HK-2 (cell line): ENCODE results near the gene GIMAP8.
"Not testable (repeated sequence)": the region's sequence is repeated elsewhere in the genome, so short reads cannot be mapped to it uniquely, and the experiment has no call there.

Source experiments
- DNase-seq: peaks from one replicate; pipeline ENCODE4 v3.0.0-alpha.2; 2018; ENCODE audit not compliant: unreplicated experiment

The GIMAP8 gene

DNA sequence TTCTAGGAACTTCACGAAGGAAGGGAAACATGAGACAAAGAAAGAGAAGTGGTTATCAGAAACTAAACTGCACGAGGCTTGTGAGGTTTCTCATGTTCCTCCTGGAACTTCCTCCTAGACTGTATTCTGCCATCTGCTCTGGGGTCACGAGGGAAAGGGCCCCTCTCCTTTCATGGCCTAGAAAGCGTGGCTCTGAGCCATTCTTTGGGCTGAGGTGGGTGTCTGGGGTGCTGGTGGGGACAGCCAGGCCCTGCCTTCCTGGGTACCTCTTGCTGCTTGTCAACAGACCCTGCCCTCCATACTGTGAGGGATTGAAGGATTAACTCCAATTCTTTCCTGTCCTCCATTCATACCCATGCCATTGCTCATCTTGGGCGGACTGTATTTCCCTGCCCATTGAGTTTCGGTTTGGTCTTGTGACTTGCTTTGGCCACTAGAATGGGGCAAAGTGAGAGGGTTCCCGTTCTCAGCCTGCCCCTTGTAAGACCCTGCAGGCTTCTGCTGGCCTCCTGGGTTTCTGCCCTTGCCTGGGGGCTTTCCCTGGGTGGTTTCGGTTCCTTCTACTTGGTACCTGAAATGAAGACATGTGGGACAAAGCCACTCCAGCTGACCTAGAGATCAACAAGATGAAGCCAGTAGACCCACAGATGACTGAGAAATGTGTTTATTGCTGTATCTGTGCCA lies 14.9 kb upstream of the GIMAP8 start:
- DNase-seq: no peak

DNA sequence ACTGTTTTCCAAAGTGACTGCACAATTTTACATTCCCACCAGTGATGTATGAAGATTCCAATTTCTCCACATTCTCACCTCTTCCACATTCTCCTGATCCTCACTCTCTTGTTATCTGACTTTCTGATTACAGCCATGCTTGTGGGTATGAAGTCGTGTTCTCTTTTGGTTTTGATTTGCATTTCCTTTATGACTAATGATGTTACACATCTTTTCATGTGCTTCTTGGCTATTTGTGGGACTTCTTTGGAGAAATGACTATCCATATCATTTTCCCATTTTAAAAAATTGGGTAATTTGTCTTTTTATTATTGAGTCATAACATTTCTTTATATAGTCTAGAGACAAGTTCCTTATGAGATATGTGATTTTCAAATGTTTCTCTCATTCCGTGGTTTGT lies 10.5 kb upstream of the GIMAP8 start:
- DNase-seq: no peak

DNA sequence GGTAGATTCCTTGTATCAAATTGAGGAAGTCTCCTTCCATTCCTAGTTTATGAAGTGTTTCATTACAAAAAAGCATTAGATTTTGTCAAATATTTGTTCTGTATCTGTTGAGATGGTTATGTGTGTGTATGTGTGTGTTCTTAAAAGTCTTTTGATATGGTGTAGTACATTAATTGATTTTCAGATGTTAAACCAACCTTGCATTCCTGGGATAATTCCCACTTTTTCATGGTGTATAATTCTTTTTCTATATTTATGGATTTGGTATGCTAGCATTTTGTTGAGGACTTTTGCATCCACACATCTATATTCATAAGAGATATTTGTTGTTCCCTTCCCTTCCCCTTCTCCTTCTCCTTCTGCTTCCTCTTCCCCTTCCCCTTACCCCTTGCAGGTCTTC lies 8.9 kb upstream of the GIMAP8 start:
- no peak for DNase-seq

DNA sequence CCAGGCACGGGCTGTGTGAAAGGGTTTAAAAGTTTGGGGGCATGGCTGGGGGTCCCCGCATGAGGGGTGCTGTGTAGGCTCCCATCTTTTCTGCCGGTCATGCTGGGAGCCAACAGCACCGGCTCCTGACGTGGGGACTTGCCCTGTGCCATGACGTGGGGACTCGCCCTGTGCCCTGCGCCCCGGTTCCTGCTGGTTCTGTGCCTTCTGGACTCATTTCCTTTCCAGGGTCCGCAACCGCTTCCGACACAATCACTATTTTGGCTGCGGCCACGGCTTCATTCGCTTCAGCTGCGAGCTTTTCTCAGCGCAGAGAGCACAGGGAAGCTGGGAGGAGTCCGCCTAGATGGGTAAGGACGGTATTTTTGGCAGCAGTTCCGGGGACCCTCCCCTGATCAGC lies 7.6 kb upstream of the GIMAP8 start:
- no peak for DNase-seq

DNA sequence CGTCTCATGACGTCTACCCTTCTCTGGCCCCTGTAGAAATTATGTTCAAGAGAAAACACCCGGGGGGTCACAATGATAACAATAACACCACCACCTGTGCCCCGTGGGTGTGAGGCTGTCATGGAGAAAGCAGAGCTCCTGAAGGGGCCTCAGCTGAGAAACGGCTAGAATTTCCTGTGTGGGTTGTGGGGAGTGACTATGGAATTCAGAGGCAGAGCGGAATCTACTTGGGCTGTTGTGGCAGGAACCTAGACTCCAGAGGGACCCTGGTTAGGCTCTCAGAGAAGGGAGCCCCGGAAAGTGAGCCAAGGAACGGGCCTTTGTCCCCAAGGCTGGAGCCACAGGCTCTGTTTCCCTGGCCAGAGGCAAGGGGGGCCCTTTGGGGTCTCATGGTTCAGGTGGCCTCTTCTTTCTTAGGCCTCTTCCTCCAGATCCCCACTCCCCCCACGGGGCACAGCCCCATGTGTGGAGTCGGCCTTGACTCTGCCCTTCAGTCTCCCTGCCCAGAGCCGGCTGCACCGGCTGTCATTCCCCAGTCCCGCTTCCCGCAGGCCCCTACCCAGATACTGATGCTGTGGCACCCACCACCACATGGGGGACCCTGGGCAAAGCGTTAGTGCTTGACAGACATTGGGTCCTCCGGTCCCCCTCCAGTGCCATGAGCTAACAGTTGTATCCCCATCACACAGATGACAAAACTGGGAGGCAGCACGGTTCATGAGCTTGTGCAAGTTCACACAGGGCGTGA lies 6.5 kb upstream of the GIMAP8 start:
- DNase-seq: no peak

DNA sequence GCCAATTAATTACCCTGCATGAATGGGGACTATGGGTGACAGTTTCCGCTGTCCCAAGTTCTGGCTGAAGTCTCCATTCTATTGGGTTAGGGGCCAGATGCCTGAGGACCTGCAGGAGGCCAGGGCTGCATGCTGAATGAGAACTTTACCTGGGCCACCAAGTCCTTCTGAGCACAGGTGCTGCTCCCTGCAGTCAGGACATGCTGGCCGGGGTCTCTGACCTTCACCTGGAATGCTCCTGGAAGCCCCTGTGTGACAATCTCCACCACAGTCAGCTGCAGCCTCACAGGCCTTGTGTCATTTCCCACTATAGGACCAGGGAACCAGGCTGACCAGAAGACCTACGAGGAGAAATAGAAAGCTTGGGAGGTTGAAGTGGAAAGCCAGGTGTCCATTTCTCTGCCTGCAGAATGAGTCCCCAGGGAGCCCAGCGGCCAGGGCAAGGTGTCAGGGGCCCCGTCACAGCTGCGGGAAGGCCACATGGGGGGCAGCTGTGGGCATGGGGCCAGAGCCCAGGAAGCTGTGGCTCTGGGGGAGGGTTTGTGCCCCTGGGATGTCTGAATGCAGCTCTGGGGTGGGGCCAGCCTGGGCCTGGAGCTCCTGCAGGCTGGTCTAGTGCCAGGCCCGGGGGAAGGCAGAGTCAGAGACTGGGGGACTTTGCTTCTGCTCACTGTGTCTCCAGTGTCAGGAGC lies 5.6 kb upstream of the GIMAP8 start:
- no peak for DNase-seq

DNA sequence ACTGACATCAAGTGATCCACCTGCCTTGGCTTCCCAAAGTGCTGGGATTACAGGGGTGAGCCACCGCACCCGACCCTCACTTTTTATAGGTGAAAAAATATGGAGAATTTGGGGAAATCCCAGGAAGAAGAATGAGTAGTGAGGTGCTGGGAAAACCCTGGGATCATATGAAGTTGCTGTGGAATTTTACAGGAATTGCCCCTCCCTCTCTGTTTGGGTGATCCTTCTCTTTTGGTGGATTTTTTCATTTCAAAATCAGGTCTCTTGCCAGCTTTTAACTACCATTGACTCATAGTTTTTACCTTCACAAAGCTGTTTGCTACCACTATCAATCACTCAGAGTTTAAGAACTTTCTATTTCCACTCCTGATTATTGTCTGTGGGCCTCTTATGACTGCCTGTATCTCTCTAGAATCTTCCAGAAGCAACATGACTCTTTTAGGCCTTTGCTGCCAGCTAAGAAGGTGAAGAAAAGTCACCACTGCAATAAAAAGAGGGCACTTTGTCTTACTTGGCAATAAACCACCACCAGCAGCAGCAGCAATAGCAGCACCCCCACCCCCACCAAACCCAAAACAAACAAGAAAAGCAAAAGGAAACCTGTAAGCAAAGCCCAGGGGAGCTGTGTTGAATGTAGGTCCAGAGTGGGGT lies 4.0 kb upstream of the GIMAP8 start:
- no peak for DNase-seq

DNA sequence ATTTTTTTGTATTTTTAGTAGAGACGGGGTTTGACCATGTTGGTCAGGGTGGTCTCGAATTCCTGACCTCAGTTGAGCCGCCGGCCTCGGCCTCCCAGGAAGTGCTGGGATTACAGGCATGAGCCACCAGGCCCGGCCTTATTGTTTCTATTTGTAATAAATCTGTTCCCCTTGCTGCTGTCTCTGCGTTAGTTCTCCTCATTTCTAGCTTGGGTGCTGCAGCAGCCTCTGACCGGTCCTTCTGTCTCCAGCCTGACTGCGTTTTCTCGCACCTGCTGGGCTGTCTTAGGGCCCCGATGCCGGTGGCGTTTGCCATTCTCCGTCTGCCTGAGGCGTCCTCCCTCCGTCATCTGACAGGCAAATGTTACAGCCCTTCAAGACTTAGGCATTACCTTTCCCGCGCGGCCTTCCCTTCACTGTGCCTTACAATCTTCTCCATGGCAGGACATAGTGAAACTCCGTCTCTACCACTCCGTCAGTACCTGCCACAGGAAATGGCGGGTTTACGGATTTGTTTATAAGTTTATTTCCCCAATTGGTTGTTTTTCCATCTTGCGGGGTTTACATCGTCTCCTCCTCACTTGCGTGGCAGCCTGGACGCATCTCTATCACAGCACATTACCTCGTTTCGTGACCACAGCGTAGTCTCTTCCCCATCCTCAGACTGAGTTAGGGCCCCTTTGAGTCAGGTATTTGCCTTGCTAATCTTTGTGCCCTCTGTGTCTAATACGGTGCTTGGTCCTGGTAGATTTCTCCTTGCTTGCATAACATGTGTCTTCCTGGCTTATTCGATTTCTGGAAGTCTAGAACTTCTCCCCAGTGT lies 2.3 kb upstream of the GIMAP8 start:
- no peak for DNase-seq

DNA sequence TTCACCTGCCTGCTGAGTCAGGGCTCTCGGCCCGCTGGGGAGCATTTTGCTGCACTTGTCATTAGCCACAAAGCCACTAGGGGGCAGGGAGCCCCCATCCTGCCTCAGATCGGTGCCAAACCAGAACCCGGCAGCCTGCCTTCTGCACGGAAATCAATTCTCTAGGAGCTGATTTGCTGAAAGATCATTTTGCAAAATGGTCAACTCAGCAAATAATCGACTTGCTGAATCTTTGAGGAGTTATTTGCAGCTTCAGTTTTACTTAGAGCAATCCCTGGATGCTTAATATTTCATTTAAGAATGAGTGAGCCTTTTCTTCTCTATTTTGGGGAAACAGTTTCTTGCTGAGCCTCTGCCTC lies 1.7 kb upstream of the GIMAP8 start:
- DNase-seq: peak; percentile 72

DNA sequence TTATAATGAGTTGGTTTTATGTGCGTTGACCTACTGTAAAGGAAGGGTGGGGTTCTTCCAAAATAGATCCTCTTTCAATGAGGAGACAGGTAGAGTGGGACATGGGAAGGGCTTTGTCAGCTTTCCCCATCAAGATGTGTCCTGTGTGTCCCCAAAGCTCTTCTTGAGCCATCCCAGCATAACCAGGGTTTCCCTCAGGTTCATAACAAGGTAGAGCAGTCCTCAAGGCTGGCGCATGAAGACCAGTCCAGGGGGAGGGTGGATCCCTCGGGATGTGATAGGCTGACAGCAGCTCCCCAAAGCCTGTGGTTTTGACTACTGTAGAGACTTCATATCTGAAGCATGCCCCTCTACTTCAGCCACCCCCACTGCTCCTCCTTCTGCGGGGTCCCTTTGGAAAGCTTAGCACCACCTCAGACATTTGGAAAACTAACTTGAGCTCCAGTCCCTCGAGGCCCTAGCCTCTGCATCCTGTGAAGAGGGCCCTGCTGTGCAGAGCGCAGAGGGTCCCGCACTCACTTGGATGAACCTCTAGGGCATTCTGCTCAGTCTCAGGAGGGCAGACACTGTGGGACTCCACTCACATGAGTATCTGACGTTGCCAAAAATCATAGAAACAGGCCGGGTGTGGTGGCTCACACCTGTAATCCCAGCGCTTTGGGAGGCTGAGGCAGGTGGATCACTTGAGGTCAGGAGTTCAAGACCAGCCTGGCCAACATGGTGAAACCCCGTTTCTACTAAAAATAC lies 1.1 kb upstream of the GIMAP8 start:
- DNase-seq: no peak

DNA sequence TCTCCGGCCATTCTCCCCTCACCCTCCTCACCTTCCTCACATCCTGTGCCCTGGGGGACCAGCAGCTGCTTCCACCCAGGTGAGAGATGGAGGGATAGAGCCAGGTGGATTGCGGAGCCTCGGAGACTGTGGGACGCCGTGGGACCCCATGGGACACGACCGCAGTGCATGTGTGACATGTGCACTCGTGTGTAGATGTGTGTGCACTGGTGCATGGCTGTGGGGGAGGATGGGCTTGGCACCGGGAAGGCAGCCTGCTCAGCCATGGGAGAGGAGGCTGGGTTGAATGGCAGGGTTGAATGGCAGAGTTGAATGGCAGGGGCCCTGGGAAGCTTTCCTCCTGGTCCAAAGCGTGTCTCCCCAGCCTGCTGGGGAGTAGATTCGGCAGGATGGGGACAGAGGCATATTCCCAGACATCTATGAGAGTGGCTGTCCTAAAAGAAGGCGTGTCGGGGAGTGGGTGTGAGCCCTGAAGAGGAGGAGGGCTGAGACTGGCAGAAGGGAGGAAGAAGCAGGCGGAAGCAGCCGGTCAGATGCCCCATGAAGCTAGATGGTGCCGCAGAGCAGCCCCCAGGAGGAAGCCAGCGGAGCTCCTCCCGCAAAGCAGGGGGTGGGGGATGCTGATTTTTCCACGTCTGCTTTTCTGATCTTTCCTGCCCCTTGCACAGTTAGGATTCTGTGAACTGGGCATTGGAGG lies 815 bp downstream of the GIMAP8 start:
- DNase-seq: no peak

DNA sequence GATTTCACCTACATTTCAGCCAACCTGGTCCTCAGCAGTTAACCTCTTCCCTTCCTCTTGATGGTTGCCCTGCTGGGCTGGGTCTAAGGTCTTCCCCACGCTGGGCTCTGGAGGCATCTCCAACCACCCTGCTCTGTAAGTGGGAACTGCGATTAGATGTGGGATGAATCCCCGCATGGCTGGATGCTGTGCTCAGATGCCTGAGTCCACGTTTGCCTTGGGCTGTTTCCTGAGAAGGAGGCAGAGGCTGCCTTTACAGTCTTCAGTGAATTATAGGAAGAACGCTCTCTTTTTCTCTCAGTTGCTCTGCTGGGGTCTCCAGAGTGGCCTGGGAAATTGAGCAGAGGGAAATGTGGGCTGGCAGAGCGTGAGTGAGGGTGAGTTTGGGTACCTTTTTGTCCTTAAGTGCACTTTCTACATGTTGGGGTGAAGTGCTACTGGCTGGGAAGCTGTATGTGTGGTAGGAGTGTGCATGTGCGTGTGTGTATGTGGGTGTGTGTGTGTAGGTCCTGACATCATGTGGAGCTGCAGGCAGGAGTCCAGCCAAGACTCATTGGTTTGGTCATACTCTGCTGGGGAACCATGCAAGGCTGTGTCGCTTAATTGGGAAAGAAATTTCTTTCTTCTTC lies 1.5 kb downstream of the GIMAP8 start:
- DNase-seq: no peak

DNA sequence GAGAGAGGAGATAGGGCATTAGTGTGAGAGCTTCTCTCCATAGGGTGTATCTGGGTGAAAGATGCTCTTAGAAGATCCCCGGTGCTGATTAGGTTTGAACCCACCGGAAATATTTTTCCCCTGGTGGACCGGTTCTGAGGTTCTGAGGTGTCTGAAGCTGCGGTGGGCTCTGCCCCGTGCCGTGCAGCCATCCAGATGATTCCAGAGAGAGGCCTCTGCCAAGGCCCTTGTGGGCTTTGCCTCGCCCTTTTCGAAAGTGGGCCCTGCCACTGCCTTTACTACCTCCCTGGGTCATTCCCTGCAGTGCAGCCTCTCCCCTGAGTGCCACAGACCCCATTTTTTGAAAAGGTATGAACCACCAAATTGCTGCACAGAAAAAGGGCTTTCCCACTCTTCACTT lies 2.8 kb downstream of the GIMAP8 start:
- no peak for DNase-seq

DNA sequence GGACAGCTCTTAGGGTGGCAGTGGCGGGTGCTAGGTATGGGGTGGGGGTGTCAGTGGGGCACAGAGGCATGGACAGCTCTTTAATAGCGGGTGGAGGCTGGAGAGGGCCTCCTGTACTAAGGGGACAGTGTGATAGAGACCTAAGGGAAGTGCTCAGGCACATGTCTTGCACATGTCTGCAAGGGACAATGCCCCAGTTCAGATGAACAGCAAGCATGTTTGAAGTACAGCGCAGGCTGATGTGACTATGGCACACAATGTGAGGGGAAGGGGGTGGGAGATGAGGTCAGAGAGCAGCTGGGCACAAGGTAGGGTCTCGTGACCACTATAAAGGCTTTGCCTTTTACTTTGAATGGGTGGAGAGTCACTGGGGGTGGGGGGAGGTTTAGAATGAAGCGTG lies 3.5 kb downstream of the GIMAP8 start:
- no peak for DNase-seq

DNA sequence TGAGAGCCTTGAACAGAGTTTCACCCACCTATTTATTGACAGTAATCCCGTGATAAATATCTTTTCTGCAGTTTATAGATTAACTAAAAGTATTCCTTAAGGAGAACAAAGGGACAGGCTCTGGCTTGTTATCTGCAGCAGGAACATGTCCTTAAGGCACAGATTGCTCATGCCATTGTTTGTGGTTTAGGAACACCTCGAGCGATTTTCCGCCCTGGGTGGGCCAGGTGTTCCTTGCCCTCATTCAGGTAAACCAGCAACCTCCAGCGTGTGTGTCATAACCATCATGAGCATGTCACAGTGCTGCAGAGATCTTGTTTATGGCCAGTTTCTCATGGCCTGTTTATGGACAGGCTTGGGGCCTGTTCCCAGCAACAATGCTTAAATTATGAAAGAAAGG lies 6.6 kb downstream of the GIMAP8 start:
- not testable (repeated sequence) for DNase-seq

DNA sequence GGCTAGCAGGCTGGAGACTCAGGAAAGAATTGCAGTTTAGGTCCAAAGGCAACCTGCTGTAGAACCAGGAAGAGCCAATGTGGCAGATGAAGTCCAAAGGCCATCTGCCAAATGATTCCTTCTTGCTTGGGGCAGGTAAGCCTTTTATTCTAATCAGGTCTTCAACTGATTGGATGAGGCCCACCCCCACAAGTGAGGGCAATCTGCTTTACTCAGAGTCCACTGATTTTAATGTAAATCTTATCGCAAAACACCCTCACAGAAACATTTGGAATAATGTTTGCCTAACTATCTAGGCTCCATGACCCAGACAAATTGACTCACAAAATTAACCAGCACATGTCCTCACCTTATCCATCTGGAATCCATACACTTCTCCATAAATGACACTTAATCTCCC lies 7.8 kb downstream of the GIMAP8 start:
- no peak for DNase-seq

DNA sequence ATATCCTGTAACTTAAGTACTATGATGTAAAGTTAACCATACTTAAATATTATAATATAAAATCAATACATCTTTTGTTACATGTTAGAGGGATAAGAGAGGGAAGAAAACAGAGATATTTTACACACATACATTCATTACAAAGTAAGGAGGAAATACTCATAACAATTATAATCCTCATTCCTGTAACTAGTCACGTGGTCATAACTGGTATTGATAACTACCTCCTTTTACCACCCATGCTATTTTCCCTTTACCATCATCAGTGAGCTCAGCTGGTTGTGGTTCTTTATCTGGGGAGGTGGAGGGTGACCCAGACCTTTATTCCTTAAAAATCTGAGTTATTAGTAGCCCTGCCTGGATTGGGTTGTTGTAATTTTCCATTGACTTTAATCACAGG lies 8.3 kb downstream of the GIMAP8 start:
- DNase-seq: no peak

DNA sequence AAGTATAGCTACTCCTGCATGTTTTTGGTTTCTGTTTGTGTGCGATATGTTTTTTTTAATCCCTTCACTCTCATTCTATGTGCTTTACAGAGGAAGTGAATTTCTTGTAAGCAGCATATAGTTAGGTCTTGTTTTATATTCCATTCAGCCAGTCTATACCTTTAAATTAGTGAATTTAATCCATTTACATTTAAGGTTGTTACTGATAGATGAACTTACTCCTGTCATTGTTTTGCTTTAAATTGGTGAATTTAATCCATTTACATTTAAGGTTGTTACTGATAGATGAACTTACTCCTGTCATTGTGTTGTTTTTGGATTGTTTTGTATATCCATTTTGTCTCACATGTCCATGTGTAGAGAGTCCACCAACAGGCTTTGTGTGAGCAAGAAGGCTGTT lies 11.1 kb downstream of the GIMAP8 start:
- DNase-seq: no peak

DNA sequence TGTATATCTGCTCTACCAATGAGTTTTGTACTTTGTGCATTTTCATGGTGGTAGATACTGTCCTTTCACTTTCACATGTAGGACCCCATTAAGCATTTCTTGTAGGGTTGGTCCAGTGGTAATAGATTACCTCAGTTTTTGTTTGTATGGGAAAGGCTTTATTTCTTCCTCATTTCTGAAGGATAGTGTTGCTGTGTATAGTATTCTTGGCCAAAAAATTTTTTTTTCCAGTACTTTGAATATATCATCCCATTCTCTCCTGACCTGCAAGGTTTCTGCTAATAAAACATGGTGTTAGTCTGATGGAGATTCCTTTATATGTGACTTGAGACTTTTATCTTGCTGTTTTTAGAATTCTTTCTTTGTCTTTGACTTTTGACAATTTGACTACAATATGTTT lies 12.0 kb downstream of the GIMAP8 start:
- no peak for DNase-seq

DNA sequence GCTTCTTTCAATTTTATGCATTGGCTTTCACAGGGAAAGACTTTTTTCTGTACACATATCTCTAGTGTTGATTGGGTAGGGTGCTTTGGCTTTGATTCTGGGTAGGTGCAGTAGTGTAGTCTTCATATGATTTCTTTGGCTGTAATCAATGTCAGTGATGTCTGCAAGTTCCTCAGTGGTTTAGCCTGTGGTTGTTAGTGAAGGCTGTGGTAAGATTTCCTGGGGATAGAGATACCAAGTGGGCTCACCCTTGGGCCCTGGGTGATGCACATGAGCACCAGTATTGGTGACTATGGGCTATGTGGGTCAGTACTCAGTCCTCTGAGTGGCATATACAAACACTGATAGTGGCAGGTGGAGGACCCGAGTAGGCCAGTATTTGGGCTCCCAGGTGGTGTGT lies 13.0 kb downstream of the GIMAP8 start:
- no peak for DNase-seq
